Activated CD8-positive, alpha-beta memory T cell treated with anti-CD3 and anti-CD28 coated beads, Interleukin-2, amount 50 U/mL, for 1 hour (primary cell): Measurements from ENCODE around the gene WBP2NL.
"Not testable (repeated sequence)": the region's sequence is repeated elsewhere in the genome, so short reads cannot be mapped to it uniquely, and the experiment has no call there.

Experiments used
- DNase-seq: peaks from one replicate; pipeline ENCODE4 v3.0.0-alpha.2; 2020; ENCODE audit errors: extremely low read depth

WBP2NL gene

GRCh38 chr22:42033263-42034181 lies 34.9 kb downstream of the WBP2NL start:
- no peak for DNase-seq

- DNase-seq: no peak
Measured at GRCh38 chr22:42035256-42035655, 36.7 kb downstream of the WBP2NL start.

GRCh38 chr22:42039271-42039670 lies 40.7 kb downstream of the WBP2NL start:
- no peak for DNase-seq

GRCh38 chr22:42041784-42042183 lies 43.2 kb downstream of the WBP2NL start:
- DNase-seq: no peak

GRCh38 chr22:42050641-42051180 lies 52.1 kb downstream of the WBP2NL start:
- DNase-seq: no peak

- DNase-seq: no peak
Measured at GRCh38 chr22:42052765-42053164, 54.2 kb downstream of the WBP2NL start.

DNA sequence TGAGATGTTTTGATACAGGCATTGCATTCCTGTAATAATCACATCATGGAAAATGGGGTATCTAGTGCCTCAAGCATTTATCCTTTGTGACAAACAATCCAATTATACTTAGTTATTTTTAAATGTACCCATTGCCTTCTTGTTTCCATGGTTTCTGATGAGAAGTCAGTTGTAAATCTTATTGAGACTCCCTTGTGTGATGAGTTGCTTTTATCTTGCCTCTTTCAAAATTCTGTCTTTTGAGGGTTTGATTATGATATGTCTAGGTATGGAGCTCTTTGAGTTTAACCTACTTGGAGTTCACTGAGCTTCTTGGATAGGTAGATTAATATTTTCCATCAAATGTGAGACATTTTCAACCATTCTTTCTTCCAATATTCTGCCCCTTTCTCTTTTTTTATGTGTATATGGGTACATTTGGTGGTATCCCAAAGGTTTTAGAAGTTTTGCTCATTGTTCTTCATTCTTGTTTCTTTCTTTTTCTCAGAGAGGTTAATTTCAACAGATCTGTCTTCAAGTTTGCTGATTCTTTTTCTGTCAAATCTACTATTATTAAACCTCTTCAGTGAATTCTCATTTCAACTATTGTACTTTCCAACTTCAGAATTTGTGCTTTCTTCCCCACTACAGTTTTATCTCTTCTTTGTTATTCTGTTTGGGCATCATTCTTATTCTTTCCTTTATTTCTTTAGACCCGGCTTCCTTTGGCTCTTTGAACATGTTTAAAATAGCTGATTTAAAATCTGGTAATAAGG lies 58.3 kb downstream of the WBP2NL start:
- DNase-seq: no peak

DNA sequence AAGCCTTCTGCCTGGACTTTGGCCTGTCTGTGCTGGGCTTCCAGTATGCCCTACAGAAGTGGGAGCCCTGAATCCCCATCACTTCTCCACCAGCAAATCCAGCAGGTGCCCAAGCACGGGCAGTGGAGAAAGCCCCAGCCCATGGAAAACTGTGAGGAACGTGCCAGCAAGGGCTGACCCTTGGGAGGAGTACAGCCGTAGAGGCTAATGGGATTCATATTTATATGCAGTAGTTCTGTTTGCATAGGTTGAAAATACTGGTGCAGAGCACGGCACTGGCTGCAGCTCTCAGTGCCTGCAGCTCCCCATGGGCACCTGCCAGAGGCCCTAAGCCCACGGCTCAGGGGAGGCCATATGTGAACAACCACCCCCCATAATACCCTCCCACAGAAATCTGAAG lies 61.9 kb downstream of the WBP2NL start:
- no peak for DNase-seq

DNA sequence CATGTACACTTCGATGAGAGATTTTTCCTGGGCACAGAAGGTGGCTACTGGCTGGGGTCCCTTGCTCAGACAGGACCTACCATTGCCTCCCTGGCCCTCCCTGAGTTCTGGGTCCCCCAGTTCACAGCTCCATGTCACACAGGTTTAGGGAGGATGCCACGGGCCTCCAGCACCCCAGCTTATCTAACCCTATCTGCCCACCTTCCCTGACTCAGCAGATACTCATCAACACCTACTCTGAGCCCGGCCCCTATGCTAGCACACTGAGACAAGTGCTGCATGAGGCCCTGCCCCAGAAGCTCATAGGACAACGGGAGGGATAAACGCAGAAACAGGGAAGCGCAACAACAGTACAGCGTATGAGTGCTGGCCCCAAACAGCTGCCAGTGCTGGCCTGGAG lies 62.5 kb downstream of the WBP2NL start:
- no peak for DNase-seq

GRCh38 chr22:42062506-42063170 lies 64.0 kb downstream of the WBP2NL start:
- DNase-seq: no peak

DNA sequence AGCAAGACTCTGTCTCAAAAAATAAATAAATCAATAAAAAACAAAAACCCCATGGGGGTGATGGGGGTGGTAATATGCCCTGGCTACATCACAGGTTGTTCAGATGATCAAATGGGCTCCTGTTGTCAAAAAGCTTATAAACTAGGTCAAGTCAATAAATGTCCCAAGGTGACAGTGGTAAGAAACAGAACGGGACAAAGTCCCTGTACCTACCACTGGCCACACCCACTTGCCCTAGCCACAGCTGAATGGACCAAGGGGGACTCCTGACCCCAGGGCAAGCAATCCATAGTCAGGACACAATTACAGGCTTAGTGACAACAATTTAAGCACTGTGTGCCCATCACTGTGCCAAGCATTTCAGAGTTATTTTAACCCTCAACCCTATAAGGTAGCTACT lies 66.0 kb downstream of the WBP2NL start:
- no peak for DNase-seq

GRCh38 chr22:42065438-42066125 lies 67.0 kb downstream of the WBP2NL start:
- DNase-seq: no peak

GRCh38 chr22:42066126-42066761 lies 67.7 kb downstream of the WBP2NL start:
- no peak for DNase-seq

DNA sequence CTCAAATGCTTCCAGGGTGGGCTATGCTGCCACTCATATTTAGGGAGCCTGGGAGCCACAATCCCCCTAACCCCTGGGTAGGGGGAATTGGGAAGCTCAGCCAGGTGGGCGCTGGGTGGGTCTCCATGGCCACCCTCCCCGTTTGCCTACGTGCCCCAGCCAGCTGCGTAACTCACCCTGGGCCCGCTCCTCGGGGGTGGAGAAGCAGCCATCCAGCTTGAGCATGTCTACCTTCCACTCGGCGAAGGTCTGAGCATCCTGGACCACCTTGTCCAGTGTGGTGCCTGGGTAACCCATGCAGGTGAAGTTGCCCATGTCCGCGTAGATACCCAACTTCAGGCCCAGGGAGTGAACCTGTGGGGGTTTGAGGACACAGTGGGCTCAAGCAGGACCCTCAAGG lies 68.3 kb downstream of the WBP2NL start:
- no peak for DNase-seq

DNA sequence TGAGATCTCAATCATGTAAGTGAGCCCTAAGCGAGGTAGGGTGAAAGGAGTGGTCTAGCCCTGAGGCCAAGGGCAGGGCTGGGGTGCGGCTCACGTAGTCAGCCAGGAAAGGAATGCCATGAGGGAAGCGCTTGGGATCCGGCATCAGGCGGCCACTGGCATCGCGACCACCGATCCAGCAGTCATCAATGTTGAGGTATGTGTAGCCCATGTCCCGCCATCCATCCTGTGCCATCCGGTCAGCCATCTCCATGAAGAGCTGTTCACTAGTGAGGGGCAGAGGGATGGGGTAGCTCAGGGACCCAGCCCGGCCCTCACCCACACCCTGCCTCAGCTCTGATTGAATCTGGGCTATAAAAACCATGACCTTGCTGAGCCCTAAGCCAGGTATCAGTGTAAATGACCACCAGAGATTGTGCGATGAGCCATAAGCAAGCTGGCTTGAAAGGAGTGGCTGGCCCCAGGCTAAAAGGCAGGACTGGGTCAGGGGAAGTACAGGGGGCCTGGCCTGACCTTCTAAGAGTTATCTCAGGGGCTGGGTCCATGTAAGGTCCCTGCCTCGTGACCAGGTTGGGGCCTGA lies 69.2 kb downstream of the WBP2NL start:
- DNase-seq: no peak

DNA sequence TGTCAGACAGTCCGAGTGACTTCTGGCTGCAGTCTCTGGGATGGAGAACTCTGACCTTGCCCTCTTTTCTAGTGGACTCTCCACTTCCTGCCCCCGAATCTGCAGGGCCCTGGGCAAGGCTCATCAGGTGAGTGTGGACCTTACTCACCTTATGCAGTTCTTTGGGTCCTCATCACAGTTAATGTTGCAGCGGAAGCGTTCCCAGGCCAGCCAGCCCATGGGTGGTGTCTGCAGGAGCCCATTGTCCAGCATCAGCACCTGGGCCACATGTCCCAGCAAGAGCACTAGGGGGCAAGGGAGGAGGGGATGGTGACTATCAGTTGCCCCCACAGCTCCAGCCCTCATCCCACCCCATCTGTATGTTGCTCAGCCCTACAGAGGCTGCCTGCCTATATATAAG lies 69.7 kb downstream of the WBP2NL start:
- no peak for DNase-seq

DNA sequence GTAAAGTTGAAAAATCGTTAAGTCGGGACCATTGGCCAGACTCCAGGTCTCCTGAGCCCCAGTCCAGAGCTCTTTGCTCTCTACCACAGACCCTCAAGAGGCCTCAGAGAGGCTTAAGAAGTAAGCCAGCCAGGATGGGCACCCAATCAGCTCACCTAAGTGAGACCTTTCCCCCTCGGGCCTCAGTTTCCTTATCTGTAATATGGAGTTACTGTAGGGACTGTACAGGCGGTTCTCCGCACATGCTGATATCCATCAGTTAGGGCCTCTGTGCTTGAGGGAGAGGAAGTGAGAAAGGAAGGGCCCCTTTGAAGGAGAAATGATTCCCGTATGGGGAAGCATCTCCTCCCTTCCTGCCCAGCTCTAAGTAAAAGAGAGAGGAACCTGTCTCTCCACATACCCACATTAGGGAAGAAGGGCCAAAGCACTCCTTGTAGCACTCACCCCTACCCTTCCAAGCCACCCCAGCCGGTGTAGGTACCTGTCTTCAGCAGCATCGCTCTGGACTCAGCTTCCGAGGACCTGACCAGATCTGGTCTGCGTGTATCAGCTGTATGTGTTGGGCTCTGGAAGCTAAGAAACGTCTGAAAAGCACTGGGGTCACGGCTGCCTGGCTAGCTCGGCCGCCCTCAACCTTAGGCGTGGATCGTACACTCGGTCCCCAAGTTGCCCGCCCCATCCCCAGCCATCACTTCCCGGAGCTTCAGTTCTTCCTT lies 71.4 kb downstream of the WBP2NL start:
- DNase-seq: no peak

DNA sequence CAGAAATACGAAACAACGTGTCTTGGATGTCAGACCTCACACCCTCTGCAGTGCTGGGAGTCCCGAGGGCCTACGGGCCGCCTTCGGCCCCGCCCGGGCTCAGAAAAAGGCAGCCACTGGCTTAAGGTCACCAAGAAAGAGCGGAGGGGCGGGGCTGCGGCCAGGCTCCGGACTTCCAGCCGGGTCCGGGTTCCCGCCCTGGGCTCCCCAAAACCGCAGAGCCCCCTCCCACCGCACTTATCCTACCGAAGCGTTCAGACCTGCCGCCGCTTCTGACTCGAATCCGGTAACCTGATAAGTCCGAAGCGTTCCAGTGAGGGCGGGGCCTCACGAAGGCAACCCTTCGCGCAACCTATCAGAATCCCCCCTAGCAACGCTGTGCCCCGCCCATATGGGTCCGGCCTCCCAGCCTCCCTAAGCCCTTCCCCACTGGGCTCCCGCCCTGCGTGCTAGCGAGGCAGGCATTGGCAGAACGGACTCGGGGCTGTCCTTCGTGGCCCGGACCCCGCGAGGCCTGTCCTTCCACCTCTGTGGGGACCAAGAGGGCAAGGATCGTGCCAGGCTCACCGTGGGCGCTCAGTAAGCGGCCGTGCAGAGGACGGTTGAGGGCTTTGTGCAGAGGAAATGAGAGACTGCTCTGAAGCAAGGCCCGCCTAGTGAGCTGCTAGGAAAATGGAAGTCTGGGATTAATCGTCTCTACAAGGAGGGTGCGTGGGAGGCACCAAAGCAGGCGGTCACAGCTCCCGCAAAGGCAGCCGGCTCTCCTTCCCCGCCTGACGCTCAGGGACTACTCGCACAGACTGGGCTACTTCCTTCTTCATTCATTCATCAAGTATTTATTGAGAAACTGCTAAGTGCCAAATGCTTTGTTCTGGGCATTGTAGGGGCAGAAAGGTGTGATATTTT lies 72.2 kb downstream of the WBP2NL start, which contains the start of gene NAGA:
Gene NAGA (minus strand): TSS at position 296 of the 906 bp plus-strand sequence. CDS start 515 bp downstream, outside the sequence.
- DNase-seq: peak; percentile 58

GRCh38 chr22:42071508-42071907 lies 72.9 kb downstream of the WBP2NL start:
- not testable (repeated sequence) for DNase-seq
